HL-60/S4 treated with phorbol 12-myristate 13-acetate at 8.2 ng/mL for 4 days and 3 days (cell line): ENCODE data around the gene HAGHL.

Experiments
- in situ Hi-C: fragments of 300-500 bp; cut with MboI; formaldehyde crosslinking; loops from 2 replicates; pipeline ENCODE4 v1.15.0; 2022; ENCODE audit warnings: low sequenced_read_pairs

Gene HAGHL, protein sequence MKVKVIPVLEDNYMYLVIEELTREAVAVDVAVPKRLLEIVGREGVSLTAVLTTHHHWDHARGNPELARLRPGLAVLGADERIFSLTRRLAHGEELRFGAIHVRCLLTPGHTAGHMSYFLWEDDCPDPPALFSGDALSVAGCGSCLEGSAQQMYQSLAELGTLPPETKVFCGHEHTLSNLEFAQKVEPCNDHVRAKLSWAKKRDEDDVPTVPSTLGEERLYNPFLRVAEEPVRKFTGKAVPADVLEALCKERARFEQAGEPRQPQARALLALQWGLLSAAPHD

DNA sequence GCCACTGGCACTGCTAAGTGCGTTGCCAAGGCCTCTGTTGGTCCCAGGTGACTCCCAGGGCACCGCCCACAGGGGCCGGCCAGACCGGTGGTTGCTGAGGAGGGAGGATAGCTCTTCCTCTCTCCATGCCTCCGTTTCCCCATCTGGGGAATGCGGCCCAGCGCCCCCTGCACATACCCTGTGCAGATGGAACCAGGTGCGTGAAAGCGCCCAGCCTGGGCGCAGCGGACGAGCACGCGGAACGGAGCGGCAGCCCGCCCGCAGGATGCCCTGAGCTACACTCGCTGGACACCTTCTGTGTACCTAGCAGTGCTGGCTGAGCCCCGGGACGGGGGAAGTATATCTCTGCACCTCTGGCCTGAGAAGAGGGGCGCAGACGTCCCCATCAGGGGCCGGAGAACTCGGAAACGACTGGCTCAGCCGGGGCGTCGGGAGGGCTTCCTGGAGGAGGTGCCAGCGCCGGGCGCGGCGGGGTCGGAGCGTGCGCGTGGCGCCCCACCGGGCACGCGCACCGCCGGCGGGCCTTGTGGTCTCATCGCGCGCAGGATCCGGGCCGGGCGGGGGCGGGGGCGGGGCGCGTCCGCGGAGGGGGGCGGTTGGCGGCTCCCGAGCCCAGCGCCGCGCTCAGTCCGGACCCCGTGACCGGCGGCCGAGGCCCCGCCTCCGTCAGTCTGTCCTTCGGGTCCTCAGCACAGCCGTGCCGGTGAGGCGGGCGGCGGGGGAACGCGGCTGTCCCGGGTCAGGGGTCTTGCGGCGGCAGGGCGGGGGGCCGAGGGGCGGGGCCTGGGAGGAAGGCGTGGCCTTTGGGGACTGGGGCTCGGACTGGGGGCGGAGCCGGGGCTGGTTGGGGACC is at the start of gene HAGHL, which contains the start of gene CCDC78:
TSS of gene HAGHL (plus strand) at position 669 of the 853 bp plus-strand sequence. CDS start 404 bp downstream, outside the sequence.
TSS of gene CCDC78 (minus strand) at position 6 of the 853 bp plus-strand sequence. CDS start 76 bp downstream, outside the sequence.
- in situ Hi-C loops, result no loop called here

DNA sequence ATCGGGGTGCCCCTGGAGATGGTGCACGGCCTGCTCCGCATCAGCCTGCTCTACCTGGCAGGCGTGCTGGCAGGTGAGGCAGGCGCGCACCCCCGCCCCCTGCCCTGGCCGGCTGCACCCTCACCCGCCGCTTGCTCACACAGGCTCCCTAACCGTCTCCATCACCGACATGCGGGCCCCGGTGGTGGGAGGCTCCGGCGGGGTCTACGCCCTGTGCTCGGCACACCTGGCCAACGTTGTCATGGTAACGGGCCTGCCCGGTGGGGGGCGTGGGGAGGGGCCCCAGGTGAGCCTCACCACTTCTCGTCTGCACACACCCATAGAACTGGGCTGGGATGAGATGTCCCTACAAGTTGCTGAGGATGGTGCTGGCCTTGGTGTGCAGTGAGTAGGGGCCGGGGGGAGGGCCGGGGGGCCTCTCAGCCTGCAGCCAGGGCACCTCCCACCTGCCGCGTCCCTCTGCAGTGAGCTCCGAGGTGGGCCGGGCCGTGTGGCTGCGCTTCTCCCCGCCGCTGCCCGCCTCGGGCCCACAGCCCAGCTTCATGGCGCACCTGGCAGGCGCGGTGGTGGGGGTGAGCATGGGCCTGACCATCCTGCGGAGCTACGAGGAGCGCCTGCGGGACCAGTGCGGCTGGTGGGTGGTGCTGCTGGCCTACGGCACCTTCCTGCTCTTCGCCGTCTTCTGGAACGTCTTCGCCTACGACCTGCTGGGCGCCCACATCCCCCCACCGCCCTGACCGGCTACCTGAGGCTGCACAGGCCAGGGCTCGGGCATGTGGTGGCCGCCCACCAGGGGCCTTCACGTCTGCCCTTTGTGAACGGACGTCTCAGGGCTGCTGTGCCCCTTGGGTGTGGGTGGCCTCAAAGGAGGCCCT is 49.4 kb upstream of the HAGHL start:
- in situ Hi-C loops, result no loop called here

DNA sequence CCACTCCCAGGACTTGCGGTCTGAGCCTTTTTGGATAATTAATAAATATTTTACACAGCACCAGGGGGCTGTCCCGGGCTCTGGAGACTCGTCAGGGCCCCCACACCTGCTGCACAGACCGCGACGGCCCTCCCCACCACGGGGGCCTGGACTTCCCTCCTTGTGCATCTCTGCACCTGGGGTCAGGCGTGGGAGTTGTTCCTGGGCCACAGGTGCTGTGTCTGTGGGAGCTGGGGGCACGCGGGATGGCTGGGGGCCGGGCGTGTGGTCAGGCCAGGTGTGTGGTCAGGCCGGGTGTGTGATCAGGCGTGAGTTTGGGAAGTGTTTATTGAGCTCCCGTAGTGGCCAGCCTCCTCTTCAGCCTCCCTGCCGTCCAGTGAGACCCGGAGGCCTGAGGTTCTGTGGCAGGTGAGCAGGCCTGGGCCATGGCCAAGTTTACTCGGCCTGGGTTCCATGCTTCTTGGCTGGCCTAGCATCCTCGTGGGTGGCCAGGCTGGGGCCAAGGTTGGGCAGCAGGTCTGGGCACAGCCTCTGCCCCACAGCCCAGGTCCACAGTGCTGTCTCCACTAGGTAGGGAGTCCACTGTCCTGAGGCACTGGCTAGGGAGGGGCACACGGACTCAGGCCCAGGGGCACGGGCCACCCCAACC is 48.6 kb upstream of the HAGHL start:
- in situ Hi-C loops, result no loop called here

DNA sequence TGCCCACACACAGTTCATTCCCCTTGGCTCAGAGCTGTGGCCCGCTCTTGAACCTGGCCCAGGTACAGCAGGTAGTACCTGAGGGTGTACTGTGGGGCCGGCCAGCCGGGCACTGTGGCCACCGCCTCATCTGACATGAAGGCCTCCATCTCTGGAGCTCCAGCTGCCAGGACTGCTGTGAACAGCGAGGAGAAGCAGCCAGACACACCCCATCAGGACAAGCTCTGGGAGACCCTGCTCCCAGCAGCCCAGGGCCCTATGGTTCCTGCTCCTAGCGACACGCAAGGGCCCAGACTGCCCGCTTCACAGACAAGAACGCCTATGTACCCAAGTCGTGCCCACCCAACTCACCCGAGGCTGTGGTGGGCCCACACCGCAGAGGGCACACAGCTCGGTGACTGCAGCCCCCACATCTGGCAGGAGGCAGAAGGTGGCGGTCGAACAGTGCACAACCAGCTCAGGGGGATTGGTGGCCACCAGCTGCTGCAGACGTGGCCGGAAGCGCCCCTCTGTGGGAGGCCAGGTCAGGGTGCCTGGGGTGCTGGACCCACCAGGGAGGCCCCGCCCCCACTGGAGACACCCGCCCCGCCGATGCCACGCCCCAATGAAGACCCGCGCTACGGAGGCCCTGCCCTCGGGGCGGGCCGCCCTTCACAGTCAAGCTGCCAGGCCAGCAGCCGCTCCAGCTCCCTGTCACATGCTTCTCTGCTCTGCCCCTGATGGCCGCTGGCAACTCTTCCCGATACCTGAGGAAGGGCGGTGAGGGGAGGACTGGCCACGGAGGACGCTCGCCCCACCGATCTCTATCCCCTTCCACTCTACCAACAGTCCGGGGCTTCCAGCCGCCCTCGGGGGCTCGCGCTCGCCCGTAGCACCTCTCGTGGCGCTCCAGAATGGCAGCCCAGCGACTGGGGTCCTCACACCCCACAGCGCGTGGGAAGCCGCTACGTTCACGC is 47.8 kb upstream of the HAGHL start:
- in situ Hi-C loops, result no loop called here

DNA sequence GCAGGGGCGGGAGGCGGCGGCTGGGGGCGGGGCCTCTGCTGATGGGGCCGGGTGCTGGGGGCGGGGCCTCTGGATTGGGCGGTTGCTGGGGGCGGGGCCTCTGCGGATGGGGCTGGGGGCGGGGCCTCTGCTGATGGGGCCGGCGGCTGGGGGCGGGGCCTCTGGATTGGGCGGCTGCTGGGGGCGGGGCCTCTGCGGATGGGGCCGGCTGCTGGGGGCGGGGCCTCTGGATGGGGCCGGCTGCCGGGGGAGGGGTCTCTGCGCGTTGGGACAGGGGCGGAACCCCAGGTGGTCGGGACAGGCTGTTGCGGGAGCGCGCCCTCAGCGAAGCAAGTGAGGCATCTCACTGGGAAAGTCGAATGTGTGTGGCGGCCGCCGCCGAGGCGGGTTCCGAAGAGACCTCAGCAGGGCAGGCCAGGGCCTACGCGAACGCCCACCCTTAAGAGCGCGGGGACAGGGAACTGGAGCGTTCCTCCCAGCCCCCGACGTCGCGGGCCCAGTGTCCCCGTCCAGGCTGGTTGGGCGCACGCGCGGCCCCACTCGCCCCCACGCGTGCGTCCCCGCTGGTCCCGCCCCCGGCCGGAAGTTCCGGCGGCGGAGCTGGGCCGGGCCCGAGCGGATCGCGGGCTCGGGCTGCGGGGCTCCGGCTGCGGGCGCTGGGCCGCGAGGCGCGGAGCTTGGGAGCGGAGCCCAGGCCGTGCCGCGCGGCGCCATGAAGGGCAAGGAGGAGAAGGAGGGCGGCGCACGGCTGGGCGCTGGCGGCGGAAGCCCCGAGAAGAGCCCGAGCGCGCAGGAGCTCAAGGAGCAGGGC is 46.9 kb upstream of the HAGHL start, which contains the start of gene STUB1:
TSS of gene STUB1 (plus strand) at position 597 of the 811 bp plus-strand sequence. CDS start at position 713, 116 bp downstream.
- in situ Hi-C loops, result loop anchor here (10.0 kb wide), 1 partner anchor 105 kb away; the partner anchor contains the start of genes CHTF18 and RPUSD1

DNA sequence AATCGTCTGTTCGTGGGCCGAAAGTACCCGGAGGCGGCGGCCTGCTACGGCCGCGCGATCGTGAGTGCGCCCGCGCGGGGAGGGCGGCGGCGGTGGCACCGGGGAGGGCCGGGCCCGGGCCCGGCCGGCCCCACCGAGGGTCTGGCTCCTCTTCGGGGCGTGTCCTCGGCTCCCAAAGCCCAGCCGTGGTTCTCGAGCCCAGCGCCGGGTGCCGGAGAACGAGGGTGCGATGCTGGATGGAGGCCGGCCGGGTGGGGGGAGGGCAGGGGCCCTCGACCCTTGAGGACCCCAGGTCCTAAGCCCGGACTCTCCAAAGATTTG is 46.3 kb upstream of the HAGHL start:
- in situ Hi-C loops, result loop anchor here (10.0 kb wide), 1 partner anchor 104 kb away; the partner anchor contains the start of genes CHTF18 and RPUSD1

DNA sequence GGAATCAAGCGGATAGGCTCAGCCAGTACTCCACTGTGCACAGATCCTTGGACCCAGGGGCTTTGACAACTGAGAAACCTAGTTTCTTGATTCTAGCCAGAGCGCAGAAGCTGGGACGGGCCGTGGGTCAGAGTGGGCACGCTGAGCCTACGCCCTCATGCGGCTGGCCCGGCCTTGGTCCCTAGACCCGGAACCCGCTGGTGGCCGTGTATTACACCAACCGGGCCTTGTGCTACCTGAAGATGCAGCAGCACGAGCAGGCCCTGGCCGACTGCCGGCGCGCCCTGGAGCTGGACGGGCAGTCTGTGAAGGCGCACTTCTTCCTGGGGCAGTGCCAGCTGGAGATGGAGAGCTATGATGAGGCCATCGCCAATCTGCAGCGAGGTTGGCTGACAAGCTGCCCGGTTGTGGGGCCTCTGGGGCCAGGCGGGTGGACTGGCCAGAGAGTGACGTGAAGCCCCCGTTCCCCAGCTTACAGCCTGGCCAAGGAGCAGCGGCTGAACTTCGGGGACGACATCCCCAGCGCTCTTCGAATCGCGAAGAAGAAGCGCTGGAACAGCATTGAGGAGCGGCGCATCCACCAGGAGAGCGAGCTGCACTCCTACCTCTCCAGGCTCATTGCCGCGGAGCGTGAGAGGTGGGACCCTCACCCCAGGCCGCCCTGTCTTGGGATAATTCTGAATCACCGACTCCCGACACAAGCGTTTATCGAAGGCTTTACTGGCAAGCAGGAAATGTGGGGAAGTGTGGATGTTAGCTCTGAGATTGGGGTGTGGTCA is 45.8 kb upstream of the HAGHL start:
- in situ Hi-C loops, result loop anchor here (10.0 kb wide), 1 partner anchor 104 kb away; the partner anchor contains the start of genes CHTF18 and RPUSD1

DNA sequence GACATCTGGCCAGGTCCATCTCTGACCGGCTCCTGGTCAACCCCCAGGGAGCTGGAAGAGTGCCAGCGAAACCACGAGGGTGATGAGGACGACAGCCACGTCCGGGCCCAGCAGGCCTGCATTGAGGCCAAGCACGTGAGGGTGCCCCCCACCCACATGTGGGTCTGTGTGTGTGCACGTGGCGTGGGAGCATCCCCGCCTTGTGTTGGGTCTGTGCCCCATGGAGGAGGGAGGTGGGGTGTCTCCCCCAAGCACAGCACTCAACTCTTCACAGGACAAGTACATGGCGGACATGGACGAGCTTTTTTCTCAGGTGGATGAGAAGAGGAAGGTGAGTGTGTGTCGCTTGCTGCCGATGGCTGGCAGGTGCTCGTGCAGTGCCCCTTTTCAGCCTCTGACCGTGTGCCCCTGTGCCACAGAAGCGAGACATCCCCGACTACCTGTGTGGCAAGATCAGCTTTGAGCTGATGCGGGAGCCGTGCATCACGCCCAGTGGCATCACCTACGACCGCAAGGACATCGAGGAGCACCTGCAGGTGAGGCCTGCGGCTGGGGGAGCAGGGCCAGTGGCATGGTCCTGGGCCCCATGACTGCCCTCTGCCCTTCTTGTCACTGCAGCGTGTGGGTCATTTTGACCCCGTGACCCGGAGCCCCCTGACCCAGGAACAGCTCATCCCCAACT is 45.0 kb upstream of the HAGHL start:
- in situ Hi-C loops, result loop anchor here (10.0 kb wide), 1 partner anchor 103 kb away; the partner anchor contains the start of genes CHTF18 and RPUSD1

DNA sequence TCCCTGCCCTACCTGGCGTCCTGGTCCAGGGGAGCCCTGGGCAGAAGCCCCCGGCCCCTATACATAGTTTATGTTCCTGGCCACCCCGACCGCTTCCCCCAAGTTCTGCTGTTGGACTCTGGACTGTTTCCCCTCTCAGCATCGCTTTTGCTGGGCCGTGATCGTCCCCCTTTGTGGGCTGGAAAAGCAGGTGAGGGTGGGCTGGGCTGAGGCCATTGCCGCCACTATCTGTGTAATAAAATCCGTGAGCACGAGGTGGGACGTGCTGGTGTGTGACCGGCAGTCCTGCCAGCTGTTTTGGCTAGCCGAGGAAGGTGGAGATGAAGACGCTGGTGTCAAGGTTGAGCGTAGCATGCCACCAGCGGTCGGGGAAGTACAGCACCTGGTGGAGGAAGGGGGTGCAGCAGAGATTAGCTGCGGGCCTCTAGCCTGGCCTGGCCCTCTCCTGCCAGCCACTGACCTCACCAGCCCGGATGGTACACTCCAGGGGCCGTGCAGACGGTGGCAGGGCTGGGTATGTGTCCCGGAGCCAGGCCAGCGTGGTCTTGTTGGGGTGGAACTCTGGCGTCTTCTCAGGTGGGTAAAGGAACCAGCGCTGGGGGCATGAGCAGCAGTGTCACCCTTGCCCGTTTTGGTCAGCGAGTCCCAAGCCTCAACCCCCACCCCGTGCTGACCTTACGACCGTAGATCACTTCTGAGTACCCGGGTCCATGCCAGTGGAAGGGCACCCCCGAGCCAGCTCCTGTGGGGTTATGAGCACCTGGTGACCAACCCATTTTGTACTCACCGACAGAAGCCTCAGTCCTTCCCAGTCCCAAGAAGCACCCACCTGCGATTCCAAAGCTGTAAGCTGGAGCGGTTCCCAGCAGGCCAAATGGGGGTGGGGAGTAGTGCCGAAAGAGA is 44.2 kb upstream of the HAGHL start:
- in situ Hi-C loops, result loop anchor here (10.0 kb wide), 1 partner anchor 102 kb away; the partner anchor contains the start of genes CHTF18 and RPUSD1

DNA sequence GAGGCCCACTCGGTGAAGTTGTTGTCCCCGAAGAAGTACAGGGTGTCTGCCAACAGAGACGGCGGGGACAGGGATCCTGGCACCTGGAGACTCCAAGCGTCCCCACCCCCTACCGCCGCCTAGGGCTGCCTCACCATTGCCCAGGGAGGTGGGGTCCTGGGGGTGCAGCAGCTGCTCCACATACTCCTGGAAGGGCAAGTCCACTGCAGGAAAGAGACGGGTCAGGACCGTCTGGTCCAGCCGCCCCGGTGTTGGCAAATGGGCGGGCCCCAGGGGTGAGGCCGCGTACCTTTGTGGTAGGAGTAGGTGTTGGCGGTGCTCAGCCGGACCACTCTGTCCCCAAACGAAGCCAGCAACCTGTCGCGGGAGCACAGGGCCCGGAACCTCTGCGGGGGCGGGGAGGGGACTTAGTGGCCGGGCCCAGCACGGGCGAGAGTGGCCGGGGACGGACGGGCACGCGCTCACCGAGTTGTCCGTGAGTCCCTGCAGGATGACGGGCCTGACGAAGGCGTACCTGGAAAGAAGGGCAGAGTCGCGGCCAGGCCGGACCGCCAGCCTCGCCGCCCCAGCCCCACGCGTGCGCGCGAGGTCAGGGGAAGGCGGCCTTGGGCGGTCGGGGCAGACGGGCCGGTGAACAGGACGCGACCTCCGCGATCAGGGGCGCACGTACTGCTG is 43.4 kb upstream of the HAGHL start:
- in situ Hi-C loops, result loop anchor here (10.0 kb wide), 1 partner anchor 101 kb away; the partner anchor contains the start of genes CHTF18 and RPUSD1

DNA sequence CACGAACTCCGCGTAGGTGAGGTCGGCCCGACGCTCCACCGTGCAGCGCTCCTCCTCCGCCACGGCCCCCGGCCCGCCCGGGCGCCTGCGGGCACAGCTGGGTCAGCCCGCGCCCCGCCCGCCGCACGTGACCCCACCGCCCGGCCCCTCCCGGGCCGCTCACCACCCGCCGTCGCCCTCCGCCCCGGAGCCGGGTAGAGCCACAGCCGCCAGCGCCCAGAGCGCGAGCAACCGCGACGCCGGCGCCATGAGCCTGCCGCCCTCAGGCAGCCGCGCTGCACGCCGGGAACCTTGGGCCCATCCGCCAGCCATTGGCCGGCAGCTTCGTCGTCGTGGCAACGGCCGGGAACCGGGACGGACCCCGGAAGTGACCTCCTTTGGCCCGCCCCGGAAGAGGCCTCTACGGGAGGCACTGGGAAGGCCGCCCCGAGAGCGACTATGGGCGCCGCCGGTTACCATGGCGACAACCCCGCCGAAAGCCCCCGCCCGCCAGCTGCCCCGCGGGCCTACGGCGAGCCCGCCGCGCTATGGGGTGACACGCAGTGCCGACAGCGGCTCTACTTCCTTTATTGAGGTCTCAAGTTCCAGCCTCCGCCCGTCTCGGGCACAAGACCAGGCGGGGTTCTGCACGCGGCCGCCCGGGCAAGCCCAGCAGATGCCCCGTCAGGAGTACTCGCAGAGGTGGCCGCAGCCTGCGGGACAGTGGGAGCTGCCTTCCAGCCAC is 42.7 kb upstream of the HAGHL start, which contains the start of gene JMJD8:
TSS of gene JMJD8 (minus strand) at position 264 of the 724 bp plus-strand sequence. CDS start at position 249, 15 bp downstream.
- in situ Hi-C loops, result loop anchor here (10.0 kb wide), 1 partner anchor 101 kb away; the partner anchor contains the start of genes CHTF18 and RPUSD1

DNA sequence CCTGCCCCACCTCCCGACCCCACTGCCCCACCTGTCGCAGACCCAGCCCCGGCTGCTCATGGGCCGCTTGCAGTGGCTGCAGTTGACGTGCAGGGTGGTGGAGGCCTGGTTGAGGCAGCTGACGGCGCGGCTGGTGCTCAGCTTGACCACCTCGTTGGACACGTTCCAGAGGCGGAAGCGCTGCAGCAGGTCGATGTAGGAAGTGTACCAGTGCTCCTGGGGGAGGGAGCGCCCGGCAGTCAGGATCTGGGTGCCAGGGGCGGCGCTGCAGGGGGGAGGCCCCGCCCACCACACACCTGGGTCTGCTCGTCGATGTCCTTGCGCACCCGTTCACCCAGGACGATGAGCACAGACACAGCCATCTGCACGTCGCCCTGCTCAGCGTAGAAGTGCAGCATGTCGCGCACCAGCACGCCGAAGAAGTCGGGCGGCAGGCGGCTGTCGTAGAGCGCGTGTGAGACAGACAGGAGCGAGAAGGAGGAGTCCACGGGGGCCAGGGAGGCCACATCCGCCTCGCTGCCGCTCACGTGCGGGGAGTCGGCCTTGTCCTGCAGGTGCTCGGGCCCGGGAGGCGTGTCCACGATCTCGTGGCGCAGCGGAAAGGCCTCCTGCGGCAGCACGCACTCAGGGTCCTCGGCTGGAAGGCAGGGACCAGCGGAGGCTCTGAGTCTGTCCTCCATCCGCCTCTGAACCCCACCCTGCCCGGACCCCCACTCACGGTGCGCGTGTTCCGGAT is 41.8 kb upstream of the HAGHL start:
- in situ Hi-C loops, result loop anchor here (10.0 kb wide), 1 partner anchor 100 kb away; the partner anchor contains the start of genes CHTF18 and RPUSD1

DNA sequence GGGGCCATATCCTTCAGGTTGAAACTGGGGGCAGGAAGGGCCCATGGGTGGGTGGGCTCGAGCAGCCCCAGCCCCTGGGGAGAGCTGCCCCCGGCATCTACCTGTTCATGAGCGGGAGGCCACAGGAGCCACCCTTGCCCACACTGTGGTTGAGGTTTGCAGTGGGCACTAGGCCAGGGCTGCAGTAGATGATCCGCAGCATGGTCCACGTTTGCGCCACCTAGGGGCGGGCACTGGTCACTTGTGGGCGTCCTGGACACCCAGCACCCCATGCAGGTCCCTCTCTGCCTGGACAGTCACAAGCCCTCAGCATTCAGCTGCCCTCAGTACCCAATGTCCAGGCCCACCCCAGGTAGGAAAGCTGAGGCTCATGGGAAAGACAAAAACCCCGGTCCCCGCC is 40.9 kb upstream of the HAGHL start:
- in situ Hi-C loops, result loop anchor here (10.0 kb wide), 1 partner anchor 99 kb away; the partner anchor contains the start of genes CHTF18 and RPUSD1
